H1 (cell line): ENCODE measurements around the gene LARGE2. TPM values are rescaled to one million over a fixed set of nuclear protein-coding genes. Genes with fewer than 3 reads are reported as not detected.

Experiments used
- CTCF ChIA-PET: fragments of 300-600 bp; sonication (Branson Sonifier 250); formaldehyde crosslinking; loops from one replicate; lab custom pipeline; 2021; ENCODE audit not compliant: partially characterized antibody; lab: Charles Lee
- POLR2A ChIA-PET: fragments of 300-600 bp; sonication (Branson Sonifier 250); formaldehyde crosslinking; loops from one replicate; lab custom pipeline; 2021; ENCODE audit warnings: inconsistent platforms; ENCODE audit not compliant: partially characterized antibody; lab: Charles Lee
- DNase-seq, 2 experiments: peaks; one replicate each; pipeline versions ENCODE4 v3.0.0 to v3.0.0-alpha.2; 2010 to 2022; ENCODE audit warnings: low spot score in 2 of 2, low read depth in 1 of 2, mixed read lengths in 1 of 2
- FAIRE-seq: peaks from 2 replicates; lab custom pipeline; 2011; peaks lifted over from hg19 to GRCh38; lab: Jason Lieb, UNC
- H2AFZ ChIP-seq: 2 replicates; pipeline ENCODE4 v1.8.1; 2012; ENCODE audit warnings: low read length, inconsistent platforms
- H2AK5ac ChIP-seq: 2 replicates; pipeline ENCODE4 v1.6.1; 2013; ENCODE audit warnings: low read depth, low read length
- H2BK120ac ChIP-seq: replicated peaks from 2 replicates; pipeline ENCODE3; 2013; ENCODE audit warnings: low read depth, low read length, inconsistent platforms
- H2BK12ac ChIP-seq: 2 replicates; pipeline ENCODE4 v1.6.1; 2013; ENCODE audit warnings: low read depth, low read length
- H2BK15ac ChIP-seq: 2 replicates; pipeline ENCODE4 v1.6.1; 2013; ENCODE audit warnings: low read length
- H2BK20ac ChIP-seq: 2 replicates; pipeline ENCODE4 v1.6.1; 2013; ENCODE audit warnings: low read length
- H2BK5ac ChIP-seq: 2 replicates; pipeline ENCODE4 v1.6.1; 2013; ENCODE audit warnings: low read depth, low read length
- H3K14ac ChIP-seq: 2 replicates; pipeline ENCODE4 v1.6.1; 2013; ENCODE audit warnings: inconsistent platforms; ENCODE audit not compliant: insufficient read length
- H3K18ac ChIP-seq: 2 replicates; pipeline ENCODE4 v1.6.1; 2013; ENCODE audit warnings: low read length; ENCODE audit errors: extremely low read depth
- H3K23ac ChIP-seq: 2 replicates; pipeline ENCODE4 v1.6.1; 2013; ENCODE audit warnings: inconsistent platforms; ENCODE audit not compliant: insufficient read length
- H3K23me2 ChIP-seq: 2 replicates; pipeline ENCODE4 v1.6.1; 2013; ENCODE audit warnings: low read depth, low read length
- H3K27ac ChIP-seq: 2 replicates; pipeline ENCODE4 v1.6.1; 2011; ENCODE audit warnings: low read depth, low read length, inconsistent platforms
- H3K27me3 ChIP-seq, 4 experiments: replicated peaks in 1 of 4; 1 replicate in 1 of 4; 2 replicates in 3 of 4; pipeline versions ENCODE4 v1.6.1 to v1.8.1; 2011 to 2013; ENCODE audit warnings: low read length in 3 of 4, mild to moderate bottlenecking in 3 of 4, inconsistent platforms in 2 of 4, mixed read lengths in 2 of 4, moderate library complexity in 1 of 4; ENCODE audit not compliant: control insufficient read depth in 3 of 4, insufficient read depth in 3 of 4; ENCODE audit errors: extremely low read depth in 1 of 4
- H3K36me3 ChIP-seq, 4 experiments: 2 replicates each; pipeline versions ENCODE4 v1.6.1 to v1.8.1; 2011 to 2013; ENCODE audit warnings: mild to moderate bottlenecking in 4 of 4, low read length in 3 of 4, moderate library complexity in 2 of 4, control low read depth in 1 of 4, inconsistent platforms in 1 of 4; ENCODE audit not compliant: insufficient read depth in 4 of 4, control insufficient read depth in 2 of 4
- H3K4ac ChIP-seq: replicated peaks from 2 replicates; pipeline ENCODE3; 2013; ENCODE audit warnings: low read length, low read depth, mixed read lengths, inconsistent platforms; ENCODE audit not compliant: insufficient read length
- H3K4me1 ChIP-seq, 4 experiments: replicated peaks in 1 of 4; 1 replicate in 1 of 4; 2 replicates in 3 of 4; pipeline versions ENCODE4 v1.6.1 to v1.8.1; 2011 to 2013; ENCODE audit warnings: low read length in 3 of 4, inconsistent platforms in 2 of 4, mixed read lengths in 1 of 4; ENCODE audit not compliant: insufficient read depth in 4 of 4, control insufficient read depth in 3 of 4
- H3K4me2 ChIP-seq, 2 experiments: 2 replicates each; pipeline versions ENCODE4 v1.6.1 to v1.8.1; 2011 to 2013; ENCODE audit warnings: low read depth in 2 of 2, low read length in 2 of 2, control low read depth in 1 of 2, inconsistent platforms in 1 of 2, mild to moderate bottlenecking in 1 of 2; ENCODE audit not compliant: insufficient read depth in 1 of 2
- H3K4me3 ChIP-seq, 4 experiments: fragments of 200-600, 300-600 bp in 1 of 4; sonication (generic), shearing (Covaris generic), sonication (Bioruptor Twin) in 1 of 4; 2 replicates each; pipeline versions ENCODE4 v1.5.1 to v1.8.1; 2011 to 2016; ENCODE audit warnings: low read length in 4 of 4, low read depth in 3 of 4, control low read depth in 2 of 4, inconsistent platforms in 2 of 4, mild to moderate bottlenecking in 2 of 4, mixed read lengths in 1 of 4, moderate library complexity in 1 of 4; ENCODE audit not compliant: insufficient read depth in 2 of 4; ENCODE audit errors: extremely low read depth in 1 of 4
- H3K56ac ChIP-seq: replicated peaks from 2 replicates; pipeline ENCODE3; 2013; ENCODE audit warnings: low read depth, mild to moderate bottlenecking, mixed read lengths, low read length, inconsistent platforms; ENCODE audit not compliant: insufficient read length
- H3K79me1 ChIP-seq: 2 replicates; pipeline ENCODE4 v1.6.1; 2013; ENCODE audit warnings: low read depth, low read length, control low read depth
- H3K79me2 ChIP-seq, 2 experiments: 2 replicates each; pipeline versions ENCODE4 v1.6.1 to v1.8.1; 2012 to 2013; ENCODE audit warnings: low read length in 2 of 2, mild to moderate bottlenecking in 2 of 2, inconsistent platforms in 1 of 2; ENCODE audit not compliant: insufficient read depth in 2 of 2, control insufficient read depth in 1 of 2
- H3K9ac ChIP-seq, 4 experiments: replicated peaks in 1 of 4; 1 replicate in 1 of 4; 2 replicates in 3 of 4; pipeline versions ENCODE4 v1.6.1 to v1.8.1; 2011 to 2013; ENCODE audit warnings: low read depth in 3 of 4, low read length in 3 of 4, control low read depth in 2 of 4, mild to moderate bottlenecking in 2 of 4, moderate library complexity in 2 of 4, inconsistent platforms in 1 of 4; ENCODE audit errors: extremely low read depth in 1 of 4
- H3K9me3 ChIP-seq, 2 experiments: 2 replicates each; pipeline versions ENCODE4 v1.6.1 to v1.8.1; 2012 to 2013; ENCODE audit warnings: mild to moderate bottlenecking in 2 of 2, moderate library complexity in 2 of 2, control low read depth in 1 of 2, inconsistent platforms in 1 of 2, low read depth in 1 of 2, low read length in 1 of 2, mixed read lengths in 1 of 2; ENCODE audit not compliant: insufficient read depth in 2 of 2
- H4K20me1 ChIP-seq, 2 experiments: replicated peaks in 1 of 2; 2 replicates each; pipeline versions ENCODE3 to v1.8.1; 2011 to 2013; ENCODE audit warnings: inconsistent platforms in 2 of 2, low read length in 2 of 2, mild to moderate bottlenecking in 1 of 2; ENCODE audit not compliant: insufficient read depth in 2 of 2, control insufficient read depth in 1 of 2
- H4K5ac ChIP-seq: 2 replicates; pipeline ENCODE4 v1.6.1; 2013; ENCODE audit warnings: low read length, low read depth, mixed read lengths, inconsistent platforms; ENCODE audit not compliant: insufficient read length
- H4K8ac ChIP-seq: 2 replicates; pipeline ENCODE4 v1.8.0; 2013; ENCODE audit warnings: mild to moderate bottlenecking, moderate library complexity, low read length, inconsistent platforms; ENCODE audit not compliant: insufficient read depth; ENCODE audit errors: extremely low read depth
- H4K91ac ChIP-seq: replicated peaks from 2 replicates; pipeline ENCODE3; 2013; ENCODE audit warnings: low read length, mixed read lengths, inconsistent platforms; ENCODE audit not compliant: insufficient read length
- JUND ChIP-seq: IDR thresholded peaks from 2 replicates; pipeline ENCODE4 v1.6.1; 2011; ENCODE audit warnings: mild to moderate bottlenecking, improper control_type of control experiment, low read length
- WGBS, 2 experiments: shearing (Covaris generic) in 1 of 2; methylation state at CpG; one replicate each; pipeline versions ENCODE4 v1.1.6 to v1.1.7; 2013 to 2015; ENCODE audit warnings: low lambda C conversion rate in 2 of 2, mixed read lengths in 2 of 2, inconsistent platforms in 1 of 2, low coverage in 1 of 2, missing lambda C conversion rate in 1 of 2; ENCODE audit not compliant: insufficient replicate concordance in 2 of 2, insufficient coverage in 1 of 2, insufficient read length in 1 of 2; ENCODE audit errors: extremely low coverage in 1 of 2, missing lambda C conversion rate in 1 of 2; 5-methylcytosine and 5-hydroxymethylcytosine counted together
- polyA plus RNA-seq, 7 experiments: library from polyadenylated mRNA; depleted of rRNA in 3 of 7; stranded (reverse) in 5 of 7; unstranded in 2 of 7; fragments of >200 nt in 5 of 7; fragments of 200-250 nt in 2 of 7; gene quantifications; 1 replicate in 5 of 7; 2 replicates in 1 of 7; 4 replicates in 1 of 7; pipeline versions ENCODE4 v1.2.1 to v1.2.3, GENCODE V29; 2011 to 2013; ENCODE audit warnings: missing spikeins in 2 of 7, mixed read lengths in 2 of 7
- total RNA-seq: library from RNA; stranded (reverse); fragmentation: NEBNext Ultra II Directional; extraction: Animal tissue kit (Norgen Biotek cat#: 25700); gene quantifications from 2 replicates; pipeline ENCODE4 v1.2.1, GENCODE V29; 2021

Gene LARGE2
- total and polyA plus RNA-seq, 2 of the 8 experiments (the other 6 are each of a cell fraction or from before 2014, with no cell fraction given) = 111 to 137 TPM

DNA sequence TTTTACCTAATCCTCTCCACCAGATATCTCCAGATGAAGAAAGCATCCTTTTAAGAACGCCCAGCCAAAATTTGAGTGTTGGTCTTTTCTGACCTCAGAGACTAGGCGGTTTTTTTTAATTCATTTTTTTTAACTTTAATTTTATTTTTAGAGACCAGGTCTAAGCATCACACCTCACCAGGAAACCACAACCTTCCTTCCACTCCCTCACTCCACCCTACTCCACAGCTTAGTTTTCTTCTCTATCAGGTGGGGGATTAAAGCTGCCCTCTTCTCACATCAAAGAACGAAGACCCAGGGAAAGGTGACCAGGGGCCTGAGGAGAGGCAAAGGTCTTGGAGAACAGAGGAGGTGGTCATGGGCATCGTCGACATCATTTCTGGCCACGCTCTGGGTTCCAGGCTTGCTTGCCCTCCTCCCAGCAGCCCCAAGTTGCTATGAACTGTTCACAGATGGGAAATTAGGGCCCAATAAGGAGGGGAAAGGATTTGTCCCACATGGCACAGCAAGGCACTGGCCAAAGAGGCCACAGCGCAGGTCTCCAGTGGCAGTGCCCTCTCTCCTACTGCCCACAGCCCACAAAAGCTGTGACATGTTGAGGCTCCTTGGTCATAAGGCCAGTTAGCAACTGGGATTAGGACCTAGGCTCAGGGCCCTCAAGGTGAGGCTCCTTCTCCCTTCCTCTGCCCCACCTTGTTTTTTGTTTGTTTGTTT, 3.3 kb upstream of the LARGE2 start:
- Histone ChIP-seq H3K36me3 (peaks cover 1 to 15% (median 9%) of the 10 kb centered on the region in 4 experiments; a peak in 6 of 8 replicates), H2BK120ac (no peak overlapping the region), H3K9ac (no peak overlapping the region; a peak in 1 of 7 replicates), H2BK15ac (peak overlapping the region; percentile 8; the same call in 1 of the 2 replicates), H2BK12ac (peak overlapping the region; percentile 85; the same call in 1 of the 2 replicates), H4K20me1 (peaks cover 6 to 22% of the 10 kb centered on the region in 2 experiments), H3K79me2 (peaks cover 0 to 12% of the 10 kb centered on the region in 2 experiments; a peak in 1 of 4 replicates), H3K4me3 (peak overlapping the region in 2 of 4 experiments; percentile 84 to 87; a peak in 5 of 8 replicates), H3K4me1 (peaks cover 12 to 30% (median 23%) of the 10 kb centered on the region in 4 experiments), H3K23ac (no peak overlapping the region), H2AFZ (no peak overlapping the region), H4K5ac (no peak overlapping the region), H3K14ac (no peak overlapping the region), H2BK5ac (peak overlapping the region; percentile 87; the same call in 1 of the 2 replicates), H4K8ac (no peak overlapping the region; the same call in 1 of the 2 replicates), H3K27ac (no peak overlapping the region), H3K27me3 (peaks cover 0 to 9% (median 0%) of the 10 kb centered on the region in 4 experiments; a peak in 3 of 7 replicates), H3K4me2 (peak overlapping the region; percentile 91 to 97), H4K91ac (peak overlapping the region; percentile 88), H2BK20ac (0 out of 2 replicates have a peak overlapping the region, but pooled peaks have one; percentile 62), H3K23me2 (peaks cover 22% of the 10 kb centered on the region), H3K4ac (peak overlapping the region; percentile 27), H3K9me3 (no peaks in the 10 kb centered on the region), H2AK5ac (peak overlapping the region; percentile 17; the same call in 1 of the 2 replicates), H3K79me1 (peaks cover 13% of the 10 kb centered on the region), H3K56ac (no peak overlapping the region), H3K18ac (no peak overlapping the region)
- FAIRE-seq (no peak), DNase-seq (no peak)
- 72% methylated on average over 7 of the region's 7 CpGs; no CpG with 5 or more reads in 1 of the 2 experiments for WGBS, 2 experiments
- ChIA-PET CTCF (interaction anchor here (1.3 to 4.7 kb wide), 6 partner anchors 20 to 319 kb away, joined by 3 to 33 read pairs (median 4); no protein-coding TSS in a partner anchor), POLR2A (interaction anchor here (1.3 to 9.8 kb wide), 4 partner anchors 10 to 93 kb away, joined by 3 to 115 read pairs (median 23); partner anchors contain the start of gene FREY1)
- TF ChIP-seq JUND = no peak
